GM13977 (cell line): Measurements from ENCODE around the gene FOLR2.

Source experiments
- DNase-seq: peaks from one replicate; pipeline ENCODE4 v3.0.0; 2012; ENCODE audit warnings: low spot score
- in situ Hi-C: fragments of 300-500 bp; cut with MboI; formaldehyde crosslinking; loops from one replicate; pipeline ENCODE4 v1.12.0; 2022; ENCODE audit warnings: low sequenced_read_pairs, low pct_unique_long_range_greater_than_20kb, mixed read lengths, inconsistent platforms; ENCODE audit not compliant: unreplicated experiment
- TF ChIP-seq, protein P1 (sequence below): IDR thresholded peaks from 2 replicates; pipeline ENCODE4 v1.5.1; 2012; ENCODE audit warnings: mild to moderate bottlenecking, control low read depth; ENCODE audit not compliant: insufficient read depth; ENCODE audit errors: extremely low read depth, missing control alignments

FOLR2 gene

DNA sequence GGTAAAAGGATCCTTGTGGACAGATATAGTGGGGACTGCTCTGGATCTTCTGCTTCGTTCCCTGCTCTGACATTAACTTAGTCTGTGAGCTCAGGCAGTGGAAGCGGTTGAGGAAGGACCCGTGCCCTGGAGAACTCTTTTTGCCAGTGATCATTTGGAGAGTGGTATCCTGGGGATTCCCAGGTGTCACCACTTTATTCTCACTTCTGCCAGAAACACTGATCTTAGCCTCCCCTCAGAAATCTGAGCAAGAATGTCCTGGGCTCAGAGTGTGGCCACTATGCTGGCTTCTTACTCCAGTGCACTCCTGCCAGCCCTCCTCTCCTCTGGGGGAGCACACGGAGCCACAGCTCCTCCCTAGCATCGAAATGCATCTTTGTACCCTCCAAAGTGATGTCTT is 35.0 kb downstream of the FOLR2 start:
- TF ChIP-seq, protein P1, sequence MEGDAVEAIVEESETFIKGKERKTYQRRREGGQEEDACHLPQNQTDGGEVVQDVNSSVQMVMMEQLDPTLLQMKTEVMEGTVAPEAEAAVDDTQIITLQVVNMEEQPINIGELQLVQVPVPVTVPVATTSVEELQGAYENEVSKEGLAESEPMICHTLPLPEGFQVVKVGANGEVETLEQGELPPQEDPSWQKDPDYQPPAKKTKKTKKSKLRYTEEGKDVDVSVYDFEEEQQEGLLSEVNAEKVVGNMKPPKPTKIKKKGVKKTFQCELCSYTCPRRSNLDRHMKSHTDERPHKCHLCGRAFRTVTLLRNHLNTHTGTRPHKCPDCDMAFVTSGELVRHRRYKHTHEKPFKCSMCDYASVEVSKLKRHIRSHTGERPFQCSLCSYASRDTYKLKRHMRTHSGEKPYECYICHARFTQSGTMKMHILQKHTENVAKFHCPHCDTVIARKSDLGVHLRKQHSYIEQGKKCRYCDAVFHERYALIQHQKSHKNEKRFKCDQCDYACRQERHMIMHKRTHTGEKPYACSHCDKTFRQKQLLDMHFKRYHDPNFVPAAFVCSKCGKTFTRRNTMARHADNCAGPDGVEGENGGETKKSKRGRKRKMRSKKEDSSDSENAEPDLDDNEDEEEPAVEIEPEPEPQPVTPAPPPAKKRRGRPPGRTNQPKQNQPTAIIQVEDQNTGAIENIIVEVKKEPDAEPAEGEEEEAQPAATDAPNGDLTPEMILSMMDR, result no peak
- no peak for DNase-seq
- in situ Hi-C loops, result no loop called here

DNA sequence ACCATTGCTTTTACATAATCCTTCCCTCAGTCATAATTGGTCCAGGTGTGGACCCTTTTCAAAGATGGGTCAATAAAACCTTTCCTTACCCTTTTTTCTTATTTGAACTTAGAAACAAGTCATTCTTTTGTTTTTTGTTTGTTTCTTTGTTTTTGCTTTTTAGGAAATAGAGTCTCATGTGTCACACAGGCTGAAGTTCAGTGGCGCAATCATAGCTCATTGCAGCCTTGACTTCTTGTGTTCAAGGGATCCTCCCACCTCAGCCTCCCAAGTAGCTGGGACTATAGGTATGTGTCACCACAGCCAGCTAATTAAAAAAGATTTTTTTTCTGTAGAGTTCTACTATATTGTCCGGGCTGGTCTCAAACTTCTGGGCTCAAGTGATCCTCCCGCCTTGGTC is 36.8 kb downstream of the FOLR2 start:
- TF ChIP-seq, protein P1, result no peak
- DNase-seq, result no peak
- in situ Hi-C loops, result no loop called here

DNA sequence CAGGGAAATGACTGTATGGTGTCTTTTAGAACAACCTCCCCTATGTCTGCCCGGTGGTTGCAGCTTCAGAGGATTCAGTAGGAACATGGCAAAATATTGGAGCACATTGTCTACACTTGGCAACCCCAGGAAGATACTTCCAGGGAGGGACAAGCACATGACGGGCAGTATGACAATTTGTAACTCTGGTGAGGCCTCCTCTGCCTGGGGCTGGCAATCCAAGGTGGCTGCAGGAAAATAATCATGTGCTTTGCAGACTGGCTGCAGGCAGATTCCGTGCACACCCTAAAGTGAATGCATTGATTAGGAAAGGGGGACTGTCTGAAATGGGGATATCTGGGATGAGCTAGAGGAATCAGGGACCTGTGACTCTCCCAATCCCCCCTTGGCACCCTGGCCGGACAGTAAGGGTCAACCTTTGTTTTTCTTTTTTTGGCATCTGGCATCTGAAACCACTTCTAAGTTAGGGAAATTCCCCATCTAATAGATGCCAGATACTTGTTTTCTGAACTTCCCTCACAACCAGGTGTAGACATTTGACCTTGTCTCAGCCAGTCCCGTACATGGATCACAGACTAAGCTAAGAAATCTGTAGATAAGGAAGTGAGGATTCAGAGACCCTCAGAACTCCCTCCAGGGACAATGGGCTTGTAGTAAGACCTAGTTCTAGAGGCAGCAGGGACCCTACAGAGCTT is 37.9 kb downstream of the FOLR2 start:
- DNase-seq, result no peak

GRCh38 chr11:72257570-72257969 is 41.0 kb downstream of the FOLR2 start:
- in situ Hi-C loops, result no loop called here
- TF ChIP-seq, protein P1, result no peak
- DNase-seq, result no peak

More for the DNA sequence above, 37.9 kb downstream of the FOLR2 start:
- in situ Hi-C loops, result no loop called here
- TF ChIP-seq, protein P1, result no peak

GRCh38 chr11:72259490-72259889 is 42.9 kb downstream of the FOLR2 start:
- TF ChIP-seq, protein P1, result no peak
- no peak for DNase-seq
- in situ Hi-C loops, result no loop called here

DNA sequence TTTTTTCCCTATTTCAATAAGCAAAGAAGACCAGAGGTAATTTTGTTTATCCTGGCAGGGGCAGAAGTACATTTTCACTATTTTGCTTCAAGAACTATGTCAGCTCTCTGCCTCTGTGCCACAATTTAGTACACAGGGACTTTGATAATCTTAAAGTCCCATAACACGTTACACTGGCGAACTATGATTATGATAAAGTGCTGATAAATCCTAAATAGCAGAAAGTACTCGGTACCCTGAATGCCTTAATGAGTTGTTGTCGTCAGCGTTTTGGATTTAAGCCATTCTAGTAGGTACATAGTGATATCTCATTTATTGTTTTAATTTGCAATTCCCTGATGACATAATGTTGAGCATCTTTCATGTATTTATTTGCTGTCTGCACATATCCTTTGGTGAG is 44.0 kb downstream of the FOLR2 start:
- in situ Hi-C loops, result no loop called here
- no peak for DNase-seq
- TF ChIP-seq, protein P1, result no peak

- in situ Hi-C loops, result no loop called here
- no peak for DNase-seq
- TF ChIP-seq, protein P1, result no peak
Measured at GRCh38 chr11:72263361-72263760, 46.8 kb downstream of the FOLR2 start.
